NB4 (cell line): Measurements from ENCODE around the gene CXCL10.
A peak's percentile ranks its signal among the peaks of the same experiment; 100 is the strongest.

Experiments
- DNase-seq: peaks from one replicate; pipeline ENCODE4 v3.0.0; 2010; ENCODE audit warnings: low read depth
- H3K4me3 ChIP-seq: one replicate; pipeline ENCODE4 v1.5.1; 2011; ENCODE audit warnings: mild to moderate bottlenecking, low read depth, low read length, moderate library complexity
- MYC ChIP-seq: IDR thresholded peaks from 2 replicates; pipeline ENCODE4 v1.6.1; 2011; ENCODE audit warnings: low read depth, low read length
- POLR2A ChIP-seq: IDR thresholded peaks from 2 replicates; pipeline ENCODE4 v1.6.1; 2011; ENCODE audit warnings: mild to moderate bottlenecking; ENCODE audit not compliant: insufficient read length; ENCODE audit errors: extremely low read depth
- TF ChIP-seq, protein P1 (sequence below): IDR thresholded peaks from one replicate; pipeline ENCODE4 v1.5.1; 2012; ENCODE audit warnings: low read depth, low read length
- TF ChIP-seq, protein P2 (sequence below): IDR thresholded peaks from 2 replicates; pipeline ENCODE4 v1.6.1; 2011; ENCODE audit warnings: low read depth, low read length

Gene CXCL10

DNA sequence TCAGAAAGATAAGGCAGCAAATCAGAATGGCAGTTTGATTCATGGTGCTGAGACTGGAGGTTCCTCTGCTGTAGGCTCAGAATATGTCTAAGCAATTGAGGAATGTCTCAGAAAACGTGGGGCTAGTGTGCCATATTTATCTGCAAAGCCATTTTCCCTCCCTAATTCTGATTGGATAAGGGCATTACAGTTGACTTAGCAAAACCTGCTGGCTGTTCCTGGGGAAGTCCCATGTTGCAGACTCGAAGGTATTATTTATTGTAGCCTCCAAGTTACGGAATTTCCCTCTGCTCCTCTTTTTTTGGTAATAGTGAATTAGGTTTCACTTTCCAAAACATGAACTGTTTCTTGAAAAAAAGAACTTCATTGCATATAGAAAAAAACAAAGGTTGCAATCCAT lies at the start of gene CXCL10:
TSS of gene CXCL10 (minus strand) at position 109 of the 400 bp plus-strand sequence. CDS start at position 43, 66 bp downstream.
- DNase-seq = no peak
- no peak for TF ChIP-seq POLR2A
- TF ChIP-seq, protein P1, sequence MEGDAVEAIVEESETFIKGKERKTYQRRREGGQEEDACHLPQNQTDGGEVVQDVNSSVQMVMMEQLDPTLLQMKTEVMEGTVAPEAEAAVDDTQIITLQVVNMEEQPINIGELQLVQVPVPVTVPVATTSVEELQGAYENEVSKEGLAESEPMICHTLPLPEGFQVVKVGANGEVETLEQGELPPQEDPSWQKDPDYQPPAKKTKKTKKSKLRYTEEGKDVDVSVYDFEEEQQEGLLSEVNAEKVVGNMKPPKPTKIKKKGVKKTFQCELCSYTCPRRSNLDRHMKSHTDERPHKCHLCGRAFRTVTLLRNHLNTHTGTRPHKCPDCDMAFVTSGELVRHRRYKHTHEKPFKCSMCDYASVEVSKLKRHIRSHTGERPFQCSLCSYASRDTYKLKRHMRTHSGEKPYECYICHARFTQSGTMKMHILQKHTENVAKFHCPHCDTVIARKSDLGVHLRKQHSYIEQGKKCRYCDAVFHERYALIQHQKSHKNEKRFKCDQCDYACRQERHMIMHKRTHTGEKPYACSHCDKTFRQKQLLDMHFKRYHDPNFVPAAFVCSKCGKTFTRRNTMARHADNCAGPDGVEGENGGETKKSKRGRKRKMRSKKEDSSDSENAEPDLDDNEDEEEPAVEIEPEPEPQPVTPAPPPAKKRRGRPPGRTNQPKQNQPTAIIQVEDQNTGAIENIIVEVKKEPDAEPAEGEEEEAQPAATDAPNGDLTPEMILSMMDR = no peak
- TF ChIP-seq, protein P2, sequence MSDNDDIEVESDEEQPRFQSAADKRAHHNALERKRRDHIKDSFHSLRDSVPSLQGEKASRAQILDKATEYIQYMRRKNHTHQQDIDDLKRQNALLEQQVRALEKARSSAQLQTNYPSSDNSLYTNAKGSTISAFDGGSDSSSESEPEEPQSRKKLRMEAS = no peak
- no peak for TF ChIP-seq MYC
- H3K4me3 ChIP-seq = no peak within 1 kb of the TSS

DNA sequence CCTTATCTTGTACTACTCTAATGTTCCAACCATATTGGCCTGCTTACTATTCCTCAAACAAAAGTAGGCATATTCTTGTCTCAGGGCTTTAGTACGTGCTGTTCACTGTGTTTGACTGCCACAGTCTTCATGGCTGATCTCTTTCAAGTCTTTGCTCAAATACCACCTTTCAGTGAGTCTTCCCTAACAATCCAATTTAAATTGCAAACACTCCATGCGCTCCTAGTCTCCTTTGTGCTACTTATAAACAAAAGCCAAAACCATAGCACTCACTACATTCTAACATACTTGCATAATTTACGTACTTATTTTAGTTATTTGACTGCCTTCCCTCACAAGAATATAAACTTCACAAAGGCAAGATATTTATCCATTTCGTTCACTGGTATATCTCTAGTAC lies 49.5 kb upstream of the CXCL10 start:
- TF ChIP-seq POLR2A = no peak
- TF ChIP-seq, protein P2 = no peak
- no peak for TF ChIP-seq MYC
- TF ChIP-seq, protein P1 = no peak
- H3K4me3 ChIP-seq = no peak overlapping the region
- DNase-seq = no peak

DNA sequence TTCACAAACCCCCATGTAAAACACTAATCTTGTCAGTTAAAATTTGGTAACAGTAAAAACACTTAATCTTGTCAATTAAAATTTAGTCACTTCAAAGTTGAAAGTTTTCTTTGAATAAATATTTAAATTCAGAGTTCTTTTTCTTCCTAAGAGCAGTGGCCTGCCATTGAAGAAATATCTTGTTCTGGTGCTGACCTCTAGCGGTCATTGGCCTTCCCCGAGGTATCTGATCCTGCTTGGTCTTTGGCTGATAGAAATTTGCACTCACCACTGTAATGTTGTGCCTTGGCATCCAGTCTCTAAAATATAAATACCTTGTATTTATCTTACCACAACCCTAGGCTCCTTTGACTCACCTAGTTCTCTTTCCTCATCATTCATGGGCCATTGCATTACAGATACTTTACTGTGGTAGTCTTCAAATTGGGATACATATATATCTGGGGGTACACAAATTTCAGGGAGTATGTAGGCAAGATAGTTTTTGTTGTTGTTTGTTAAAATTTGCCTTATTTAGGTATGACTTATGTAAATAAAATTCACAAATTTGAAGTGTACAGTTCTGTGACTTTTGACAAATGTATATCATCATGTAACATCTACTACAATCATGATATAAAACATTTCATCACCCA lies 44.5 kb upstream of the CXCL10 start:
- no peak overlapping the region for H3K4me3 ChIP-seq
- TF ChIP-seq MYC = no peak
- TF ChIP-seq, protein P1 = peak; percentile 87
- TF ChIP-seq, protein P2 = no peak
- DNase-seq = peak; percentile 76

DNA sequence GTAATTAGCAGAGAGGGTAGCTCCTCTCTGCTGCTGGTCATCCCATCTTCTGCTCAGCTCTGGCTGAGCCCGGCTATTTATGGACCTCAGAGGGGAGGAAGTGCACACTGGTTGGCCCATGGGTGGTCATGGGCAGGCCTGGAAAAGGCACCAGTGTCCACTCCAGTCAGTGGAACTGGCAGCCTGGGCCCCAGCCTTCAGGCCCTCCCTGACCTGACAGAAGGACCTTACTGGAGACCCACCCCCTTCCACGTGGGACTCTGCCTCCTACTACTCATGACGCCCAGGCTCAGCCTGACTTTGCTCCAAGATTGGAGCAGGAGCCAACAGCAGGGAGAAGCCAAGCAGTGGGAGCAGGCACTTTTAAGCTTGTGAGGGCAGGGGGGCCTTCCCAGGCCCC lies 43.2 kb upstream of the CXCL10 start:
- no peak overlapping the region for H3K4me3 ChIP-seq
- no peak for DNase-seq
- TF ChIP-seq, protein P2 = no peak
- TF ChIP-seq, protein P1 = no peak
- TF ChIP-seq POLR2A = no peak
- TF ChIP-seq MYC = no peak

DNA sequence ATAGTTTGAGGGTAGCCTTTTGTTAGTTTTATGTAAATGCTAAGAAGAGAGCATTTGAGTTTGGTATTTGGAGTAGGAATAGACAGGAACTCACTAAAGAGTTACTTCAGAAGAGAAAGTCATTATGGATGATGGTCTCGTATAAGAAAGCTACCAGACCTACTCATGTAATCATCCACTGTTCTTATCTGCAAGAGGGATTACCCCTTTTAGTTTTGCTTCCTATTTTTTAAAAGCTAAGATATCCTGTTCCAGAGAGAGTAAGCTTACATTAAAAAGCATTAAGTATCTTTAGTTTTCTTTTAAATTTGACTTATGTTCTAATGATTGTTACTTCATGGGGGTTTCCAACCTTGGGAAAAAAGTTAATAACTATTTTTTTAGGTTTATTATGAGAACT lies 38.7 kb upstream of the CXCL10 start:
- DNase-seq = peak; percentile 31
- H3K4me3 ChIP-seq = no peak overlapping the region
- TF ChIP-seq, protein P2 = no peak
- TF ChIP-seq POLR2A (no peak), MYC (no peak)
- TF ChIP-seq, protein P1 = no peak
